ENCODE results near the gene CENPX. TPM values are rescaled to one million over a fixed set of nuclear protein-coding genes. Genes with fewer than 3 reads are reported as not detected.

CENPX gene
- total and polyA plus RNA-seq, 2 of the 13 experiments (the other 11 are each of a cell fraction or from before 2014, with no cell fraction given) = 92.7 to 170 TPM

DNA sequence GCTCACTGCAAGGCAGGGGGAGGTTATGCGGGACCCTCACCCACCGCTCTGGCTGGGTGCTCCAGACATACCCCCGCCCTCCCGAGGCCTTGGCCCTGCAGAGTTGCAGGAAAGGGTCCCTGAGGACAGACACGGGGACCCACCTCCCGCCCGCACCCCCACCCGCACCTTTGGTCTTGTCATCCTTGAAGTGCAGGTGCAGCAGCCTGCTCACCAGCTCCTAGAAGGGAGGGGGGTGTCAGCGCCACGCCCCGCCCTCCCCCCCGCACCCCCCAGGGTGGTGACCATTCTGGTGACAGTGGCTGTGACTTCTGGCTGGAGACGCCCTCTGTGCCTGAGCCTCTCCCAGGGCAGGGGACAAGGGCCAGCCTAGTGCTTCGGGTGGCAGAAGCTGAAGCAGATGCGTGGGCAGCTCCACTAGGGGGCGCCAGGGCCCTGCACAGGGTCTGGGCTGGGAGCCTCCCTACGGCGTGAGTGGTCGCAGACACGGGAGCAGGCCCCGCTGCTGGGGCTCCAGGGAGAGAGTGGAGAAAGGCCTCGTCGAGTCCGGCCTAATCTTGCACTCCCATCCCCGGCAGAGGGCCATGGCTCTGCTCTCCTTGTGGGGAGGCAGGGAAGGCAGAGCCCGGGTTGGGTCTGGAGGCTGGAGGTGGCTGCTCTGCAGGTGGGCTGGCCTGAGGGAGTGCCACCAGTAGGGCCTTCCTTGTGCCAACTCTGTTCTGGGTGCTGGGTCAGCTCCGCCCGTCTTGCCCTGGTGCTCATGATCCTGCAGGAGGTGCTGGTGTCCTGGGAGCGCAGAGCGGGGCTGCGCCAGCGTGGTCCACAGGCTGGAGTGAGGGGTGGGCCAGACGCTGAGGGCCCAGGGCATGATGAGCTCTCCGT is 2.7 kb downstream of the CENPX start (continued):
- TF ChIP-seq, protein P1, sequence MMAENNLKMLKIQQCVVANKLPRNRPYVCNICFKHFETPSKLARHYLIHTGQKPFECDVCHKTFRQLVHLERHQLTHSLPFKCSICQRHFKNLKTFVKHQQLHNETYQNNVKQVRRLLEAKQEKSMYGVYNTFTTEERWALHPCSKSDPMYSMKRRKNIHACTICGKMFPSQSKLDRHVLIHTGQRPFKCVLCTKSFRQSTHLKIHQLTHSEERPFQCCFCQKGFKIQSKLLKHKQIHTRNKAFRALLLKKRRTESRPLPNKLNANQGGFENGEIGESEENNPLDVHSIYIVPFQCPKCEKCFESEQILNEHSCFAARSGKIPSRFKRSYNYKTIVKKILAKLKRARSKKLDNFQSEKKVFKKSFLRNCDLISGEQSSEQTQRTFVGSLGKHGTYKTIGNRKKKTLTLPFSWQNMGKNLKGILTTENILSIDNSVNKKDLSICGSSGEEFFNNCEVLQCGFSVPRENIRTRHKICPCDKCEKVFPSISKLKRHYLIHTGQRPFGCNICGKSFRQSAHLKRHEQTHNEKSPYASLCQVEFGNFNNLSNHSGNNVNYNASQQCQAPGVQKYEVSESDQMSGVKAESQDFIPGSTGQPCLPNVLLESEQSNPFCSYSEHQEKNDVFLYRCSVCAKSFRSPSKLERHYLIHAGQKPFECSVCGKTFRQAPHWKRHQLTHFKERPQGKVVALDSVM (CRISPR knock-in tag; IDR thresholded peaks at IDR 0.05) = 0 out of 2 replicates have a peak, but pooled peaks have one; percentile 55
- TF ChIP-seq, protein P2, sequence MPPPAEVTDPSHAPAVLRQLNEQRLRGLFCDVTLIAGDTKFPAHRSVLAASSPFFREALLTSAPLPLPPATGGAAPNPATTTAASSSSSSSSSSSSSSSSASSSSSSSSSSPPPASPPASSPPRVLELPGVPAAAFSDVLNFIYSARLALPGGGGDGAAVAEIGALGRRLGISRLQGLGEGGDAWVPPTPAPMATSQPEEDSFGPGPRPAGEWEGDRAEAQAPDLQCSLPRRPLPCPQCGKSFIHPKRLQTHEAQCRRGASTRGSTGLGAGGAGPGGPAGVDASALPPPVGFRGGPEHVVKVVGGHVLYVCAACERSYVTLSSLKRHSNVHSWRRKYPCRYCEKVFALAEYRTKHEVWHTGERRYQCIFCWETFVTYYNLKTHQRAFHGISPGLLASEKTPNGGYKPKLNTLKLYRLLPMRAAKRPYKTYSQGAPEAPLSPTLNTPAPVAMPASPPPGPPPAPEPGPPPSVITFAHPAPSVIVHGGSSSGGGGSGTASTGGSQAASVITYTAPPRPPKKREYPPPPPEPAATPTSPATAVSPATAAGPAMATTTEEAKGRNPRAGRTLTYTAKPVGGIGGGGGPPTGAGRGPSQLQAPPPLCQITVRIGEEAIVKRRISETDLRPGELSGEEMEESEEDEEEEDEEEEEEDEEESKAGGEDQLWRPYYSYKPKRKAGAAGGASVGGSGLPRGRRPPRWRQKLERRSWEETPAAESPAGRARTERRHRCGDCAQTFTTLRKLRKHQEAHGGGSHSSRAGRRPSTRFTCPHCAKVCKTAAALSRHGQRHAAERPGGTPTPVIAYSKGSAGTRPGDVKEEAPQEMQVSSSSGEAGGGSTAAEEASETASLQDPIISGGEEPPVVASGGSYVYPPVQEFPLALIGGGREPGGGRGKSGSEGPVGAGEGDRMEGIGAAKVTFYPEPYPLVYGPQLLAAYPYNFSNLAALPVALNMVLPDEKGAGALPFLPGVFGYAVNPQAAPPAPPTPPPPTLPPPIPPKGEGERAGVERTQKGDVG (CRISPR knock-in tag; IDR thresholded peaks at IDR 0.05; ENCODE audit: borderline replicate concordance) = peak; percentile 36
- TF ChIP-seq SRSF1 (optimal IDR thresholded peaks at IDR 0.05; ENCODE audit: low read depth, low read length) = no peak
- TF ChIP-seq ZNF317 (CRISPR knock-in tag; IDR thresholded peaks at IDR 0.05) = no peak
- no peak for TF ChIP-seq ZNF672 (CRISPR knock-in tag; IDR thresholded peaks at IDR 0.05)
- TF ChIP-seq ZNF367 (CRISPR knock-in tag; IDR thresholded peaks at IDR 0.05; ENCODE audit: borderline replicate concordance) = peak; percentile 42; the same call in 1 of the 2 replicates
- TF ChIP-seq MEIS2 (CRISPR knock-in tag; IDR thresholded peaks at IDR 0.05) = peak; percentile 67; the same call in 1 of the 2 replicates
- TF ChIP-seq, protein P3, sequence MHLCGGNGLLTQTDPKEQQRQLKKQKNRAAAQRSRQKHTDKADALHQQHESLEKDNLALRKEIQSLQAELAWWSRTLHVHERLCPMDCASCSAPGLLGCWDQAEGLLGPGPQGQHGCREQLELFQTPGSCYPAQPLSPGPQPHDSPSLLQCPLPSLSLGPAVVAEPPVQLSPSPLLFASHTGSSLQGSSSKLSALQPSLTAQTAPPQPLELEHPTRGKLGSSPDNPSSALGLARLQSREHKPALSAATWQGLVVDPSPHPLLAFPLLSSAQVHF (CRISPR knock-in tag; IDR thresholded peaks at IDR 0.05) = no peak; the same call in 1 of the 2 replicates
- no peak for TF ChIP-seq ZNF207 (IDR thresholded peaks at IDR 0.05; ENCODE audit: borderline replicate concordance)
- TF ChIP-seq, protein P4, sequence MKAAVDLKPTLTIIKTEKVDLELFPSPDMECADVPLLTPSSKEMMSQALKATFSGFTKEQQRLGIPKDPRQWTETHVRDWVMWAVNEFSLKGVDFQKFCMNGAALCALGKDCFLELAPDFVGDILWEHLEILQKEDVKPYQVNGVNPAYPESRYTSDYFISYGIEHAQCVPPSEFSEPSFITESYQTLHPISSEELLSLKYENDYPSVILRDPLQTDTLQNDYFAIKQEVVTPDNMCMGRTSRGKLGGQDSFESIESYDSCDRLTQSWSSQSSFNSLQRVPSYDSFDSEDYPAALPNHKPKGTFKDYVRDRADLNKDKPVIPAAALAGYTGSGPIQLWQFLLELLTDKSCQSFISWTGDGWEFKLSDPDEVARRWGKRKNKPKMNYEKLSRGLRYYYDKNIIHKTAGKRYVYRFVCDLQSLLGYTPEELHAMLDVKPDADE (CRISPR knock-in tag; IDR thresholded peaks at IDR 0.05) = no peak
- TF ChIP-seq SMARCE1 (IDR thresholded peaks at IDR 0.05; ENCODE audit: borderline replicate concordance) = no peak
- no peak for TF ChIP-seq NFATC3 (CRISPR knock-in tag; IDR thresholded peaks at IDR 0.05)
- no peak for TF ChIP-seq PHF8 (CRISPR knock-in tag; IDR thresholded peaks at IDR 0.05)
- TF ChIP-seq ZMYM4 (CRISPR knock-in tag; IDR thresholded peaks at IDR 0.05) = peak; percentile 36; the same call in 1 of the 2 replicates
- TF ChIP-seq, protein P5, sequence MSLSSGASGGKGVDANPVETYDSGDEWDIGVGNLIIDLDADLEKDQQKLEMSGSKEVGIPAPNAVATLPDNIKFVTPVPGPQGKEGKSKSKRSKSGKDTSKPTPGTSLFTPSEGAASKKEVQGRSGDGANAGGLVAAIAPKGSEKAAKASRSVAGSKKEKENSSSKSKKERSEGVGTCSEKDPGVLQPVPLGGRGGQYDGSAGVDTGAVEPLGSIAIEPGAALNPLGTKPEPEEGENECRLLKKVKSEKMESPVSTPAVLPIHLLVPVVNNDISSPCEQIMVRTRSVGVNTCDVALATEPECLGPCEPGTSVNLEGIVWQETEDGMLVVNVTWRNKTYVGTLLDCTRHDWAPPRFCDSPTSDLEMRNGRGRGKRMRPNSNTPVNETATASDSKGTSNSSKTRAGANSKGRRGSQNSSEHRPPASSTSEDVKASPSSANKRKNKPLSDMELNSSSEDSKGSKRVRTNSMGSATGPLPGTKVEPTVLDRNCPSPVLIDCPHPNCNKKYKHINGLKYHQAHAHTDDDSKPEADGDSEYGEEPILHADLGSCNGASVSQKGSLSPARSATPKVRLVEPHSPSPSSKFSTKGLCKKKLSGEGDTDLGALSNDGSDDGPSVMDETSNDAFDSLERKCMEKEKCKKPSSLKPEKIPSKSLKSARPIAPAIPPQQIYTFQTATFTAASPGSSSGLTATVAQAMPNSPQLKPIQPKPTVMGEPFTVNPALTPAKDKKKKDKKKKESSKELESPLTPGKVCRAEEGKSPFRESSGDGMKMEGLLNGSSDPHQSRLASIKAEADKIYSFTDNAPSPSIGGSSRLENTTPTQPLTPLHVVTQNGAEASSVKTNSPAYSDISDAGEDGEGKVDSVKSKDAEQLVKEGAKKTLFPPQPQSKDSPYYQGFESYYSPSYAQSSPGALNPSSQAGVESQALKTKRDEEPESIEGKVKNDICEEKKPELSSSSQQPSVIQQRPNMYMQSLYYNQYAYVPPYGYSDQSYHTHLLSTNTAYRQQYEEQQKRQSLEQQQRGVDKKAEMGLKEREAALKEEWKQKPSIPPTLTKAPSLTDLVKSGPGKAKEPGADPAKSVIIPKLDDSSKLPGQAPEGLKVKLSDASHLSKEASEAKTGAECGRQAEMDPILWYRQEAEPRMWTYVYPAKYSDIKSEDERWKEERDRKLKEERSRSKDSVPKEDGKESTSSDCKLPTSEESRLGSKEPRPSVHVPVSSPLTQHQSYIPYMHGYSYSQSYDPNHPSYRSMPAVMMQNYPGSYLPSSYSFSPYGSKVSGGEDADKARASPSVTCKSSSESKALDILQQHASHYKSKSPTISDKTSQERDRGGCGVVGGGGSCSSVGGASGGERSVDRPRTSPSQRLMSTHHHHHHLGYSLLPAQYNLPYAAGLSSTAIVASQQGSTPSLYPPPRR (CRISPR knock-in tag; IDR thresholded peaks at IDR 0.05; ENCODE audit: borderline replicate concordance) = no peak
- no peak for TF ChIP-seq ARNTL (CRISPR knock-in tag; IDR thresholded peaks at IDR 0.05)

Data from HepG2 (cell line).